PFSK-1 (cell line): ENCODE data around the gene ZNF14.

Source experiments
- POLR2AphosphoS5 ChIP-seq: IDR thresholded peaks from 2 replicates; pipeline ENCODE4 v1.6.1; 2012; ENCODE audit warnings: low read depth, mild to moderate bottlenecking, control low read depth, low read length, moderate library complexity
- REST ChIP-seq, 2 experiments: IDR thresholded peaks; 2 replicates each; pipeline versions ENCODE4 v1.6.1 to v1.8.0; 2011 to 2012; ENCODE audit warnings: low read depth in 2 of 2, low read length in 2 of 2, control low read depth in 1 of 2, inconsistent platforms in 1 of 2, mild to moderate bottlenecking in 1 of 2, moderate library complexity in 1 of 2; ENCODE audit not compliant: insufficient read depth in 1 of 2
- SIN3A ChIP-seq: IDR thresholded peaks from 2 replicates; pipeline ENCODE4 v1.6.1; 2012; ENCODE audit warnings: mild to moderate bottlenecking, low read length, moderate library complexity, borderline replicate concordance; ENCODE audit not compliant: insufficient read depth
- TAF1 ChIP-seq: IDR thresholded peaks from 2 replicates; pipeline ENCODE4 v1.6.1; 2012; ENCODE audit warnings: low read length, control low read depth, borderline replicate concordance; ENCODE audit not compliant: insufficient read depth

- no peak for TF ChIP-seq POLR2AphosphoS5
- no peak for TF ChIP-seq REST (IDR thresholded peaks at IDR 0.05; ENCODE audit: insufficient read depth in 1 of 2, low read depth in 2 of 2, low read length in 2 of 2)
- TF ChIP-seq TAF1 = no peak
- TF ChIP-seq SIN3A = no peak
Measured at GRCh38 chr19:19677579-19677978, 55.3 kb downstream of the ZNF14 start.
